HEK293 (cell line): ENCODE data around the gene GLIPR1L2.

Source experiments
- CTCF ChIA-PET: fragments of 350-600 bp; formaldehyde crosslinking; extraction: SDS; loops from one replicate; lab custom pipeline; 2021; ENCODE audit warnings: antibody characterized with exemption; lab: Yijun Ruan, JAX
- POLR2A ChIA-PET: fragments of 300-600 bp; formaldehyde crosslinking; extraction: SDS; loops from one replicate; lab custom pipeline; 2020; ENCODE audit warnings: antibody characterized with exemption, inconsistent platforms; lab: Yijun Ruan, JAX
- H3K27ac ChIP-seq: fragments of 200-500 bp; sonication (Bioruptor generic); 2 replicates; pipeline ENCODE4 v1.5.1; 2014; ENCODE audit warnings: low read depth, low read length, control low read depth, inconsistent platforms; ENCODE audit errors: extremely low read depth
- H3K36me3 ChIP-seq, 2 experiments: fragments of 200-500 bp in 1 of 2; sonication (Bioruptor generic) in 1 of 2; 1 replicate in 1 of 2; 2 replicates in 1 of 2; pipeline ENCODE4 v1.5.1; 2014 to 2017; ENCODE audit warnings: inconsistent platforms in 2 of 2, low read length in 2 of 2; ENCODE audit not compliant: control insufficient read depth in 2 of 2, insufficient read depth in 1 of 2
- H3K4me1 ChIP-seq: fragments of 200-500 bp; sonication (Bioruptor generic); 2 replicates; pipeline ENCODE4 v1.5.1; 2014; ENCODE audit warnings: mild to moderate bottlenecking, low read length, inconsistent platforms; ENCODE audit not compliant: control insufficient read depth, insufficient read depth
- H3K4me3 ChIP-seq: 2 replicates; pipeline ENCODE4 v1.5.1; 2011; ENCODE audit warnings: low read depth, mild to moderate bottlenecking, control low read depth, low read length, moderate library complexity
- H3K9me3 ChIP-seq: fragments of 200-500 bp; sonication (Bioruptor generic); 2 replicates; pipeline ENCODE4 v1.5.1; 2014; ENCODE audit warnings: low read depth, low read length, inconsistent platforms; ENCODE audit not compliant: control insufficient read depth, insufficient read depth
- KLF10 ChIP-seq: fragments of 450-650 bp; IDR thresholded peaks from 2 replicates; pipeline ENCODE4 v1.5.1; 2018; ENCODE audit warnings: missing biosample characterization, mild to moderate bottlenecking, missing genetic modification characterization
- KLF9 ChIP-seq: fragments of 450-650 bp; formaldehyde crosslinking; IDR thresholded peaks from 2 replicates; pipeline ENCODE4 v1.5.1; 2016; ENCODE audit warnings: missing biosample characterization, missing genetic modification characterization, low read depth
- RBAK ChIP-seq: fragments of 450-650 bp; formaldehyde crosslinking; IDR thresholded peaks from 2 replicates; pipeline ENCODE4 v1.5.1; 2016; ENCODE audit warnings: missing biosample characterization, missing genetic modification characterization
- REST ChIP-seq: fragments of 450-650 bp; formaldehyde crosslinking; IDR thresholded peaks from 2 replicates; pipeline ENCODE4 v1.5.1; 2016; ENCODE audit warnings: missing biosample characterization, missing genetic modification characterization
- SETDB1 ChIP-seq: IDR thresholded peaks from one replicate; pipeline ENCODE4 v1.6.1; 2017; ENCODE audit warnings: mild to moderate bottlenecking, low read length, moderate library complexity, mixed read lengths; ENCODE audit not compliant: insufficient read length
- TRIM28 ChIP-seq: IDR thresholded peaks from 2 replicates; pipeline ENCODE4 v1.6.1; 2011; ENCODE audit warnings: low read length, control low read depth, borderline replicate concordance
- TSHZ1 ChIP-seq: fragments of 450-650 bp; formaldehyde crosslinking; IDR thresholded peaks from 2 replicates; pipeline ENCODE4 v1.5.1; 2016; ENCODE audit warnings: missing biosample characterization, missing genetic modification characterization, borderline replicate concordance
- WT1 ChIP-seq: fragments of 450-650 bp; formaldehyde crosslinking; IDR thresholded peaks from 2 replicates; pipeline ENCODE4 v1.5.1; 2016; ENCODE audit warnings: missing biosample characterization, missing genetic modification characterization
- ZBTB10 ChIP-seq: fragments of 450-650 bp; formaldehyde crosslinking; IDR thresholded peaks from 2 replicates; pipeline ENCODE4 v1.5.1; 2016; ENCODE audit warnings: missing biosample characterization, missing genetic modification characterization
- ZEB2 ChIP-seq: fragments of 450-650 bp; formaldehyde crosslinking; IDR thresholded peaks from 2 replicates; pipeline ENCODE4 v1.5.1; 2016; ENCODE audit warnings: missing biosample characterization, missing genetic modification characterization
- ZNF146 ChIP-seq: fragments of 450-650 bp; formaldehyde crosslinking; IDR thresholded peaks from 2 replicates; pipeline ENCODE4 v1.5.1; 2016; ENCODE audit warnings: missing biosample characterization, missing genetic modification characterization
- ZNF280D ChIP-seq: fragments of 450-650 bp; formaldehyde crosslinking; IDR thresholded peaks from 2 replicates; pipeline ENCODE4 v1.5.1; 2016; ENCODE audit warnings: missing biosample characterization, missing genetic modification characterization
- ZNF292 ChIP-seq: fragments of 450-650 bp; formaldehyde crosslinking; IDR thresholded peaks from 2 replicates; pipeline ENCODE4 v1.5.1; 2016; ENCODE audit warnings: low read depth, missing biosample characterization, missing genetic modification characterization, borderline replicate concordance
- ZNF416 ChIP-seq: fragments of 450-650 bp; formaldehyde crosslinking; IDR thresholded peaks from 2 replicates; pipeline ENCODE4 v1.5.1; 2016; ENCODE audit warnings: missing biosample characterization, missing genetic modification characterization
- ZNF426 ChIP-seq: fragments of 450-650 bp; formaldehyde crosslinking; IDR thresholded peaks from 2 replicates; pipeline ENCODE4 v1.5.1; 2017; ENCODE audit warnings: missing biosample characterization, missing genetic modification characterization, mild to moderate bottlenecking, inconsistent platforms, moderate library complexity
- ZNF580 ChIP-seq: fragments of 450-650 bp; formaldehyde crosslinking; IDR thresholded peaks from 2 replicates; pipeline ENCODE4 v1.5.1; 2016; ENCODE audit warnings: missing biosample characterization, missing genetic modification characterization
- ZNF658 ChIP-seq: fragments of 450-650 bp; formaldehyde crosslinking; IDR thresholded peaks from 2 replicates; pipeline ENCODE4; 2016; ENCODE audit warnings: missing biosample characterization, missing genetic modification characterization
- ZNF660 ChIP-seq: fragments of 450-650 bp; IDR thresholded peaks from 2 replicates; pipeline ENCODE4 v1.5.1; 2018; ENCODE audit warnings: missing biosample characterization, mild to moderate bottlenecking, missing genetic modification characterization
- ZNF768 ChIP-seq: fragments of 450-650 bp; formaldehyde crosslinking; IDR thresholded peaks from 2 replicates; pipeline ENCODE4 v1.5.1; 2018; ENCODE audit warnings: missing biosample characterization, mild to moderate bottlenecking, missing genetic modification characterization
- ZNF830 ChIP-seq: fragments of 450-650 bp; IDR thresholded peaks from 2 replicates; pipeline ENCODE4 v1.5.0; 2018; ENCODE audit warnings: missing biosample characterization, missing genetic modification characterization, low read depth, mild to moderate bottlenecking, moderate library complexity
- ZNF837 ChIP-seq: fragments of 450-650 bp; formaldehyde crosslinking; IDR thresholded peaks from 2 replicates; pipeline ENCODE4 v1.5.1; 2016; ENCODE audit warnings: missing biosample characterization, missing genetic modification characterization
- ZXDB ChIP-seq: fragments of 450-650 bp; formaldehyde crosslinking; IDR thresholded peaks from 2 replicates; pipeline ENCODE4 v1.5.1; 2016; ENCODE audit warnings: missing biosample characterization, missing genetic modification characterization

GLIPR1L2 gene

GRCh38 chr12:75452675-75453330 lies 61.9 kb downstream of the GLIPR1L2 start:
- ChIA-PET CTCF (interaction anchor here (0.6 kb wide), 1 partner anchor 31 kb away, joined by 4 read pairs; no protein-coding TSS in a partner anchor), POLR2A (no interaction called here)
- TF ChIP-seq ZEB2 (tag by site-specific recombination) (no peak), ZNF146 (tag by site-specific recombination) (no peak), SETDB1 (no peak), KLF10 (no peak), ZNF768 (tag by site-specific recombination) (no peak), ZNF426 (no peak), ZNF416 (no peak), ZNF660 (tag by site-specific recombination) (no peak), RBAK (tag by site-specific recombination) (no peak), ZNF292 (tag by site-specific recombination) (no peak)
- TF ChIP-seq, all 188 proteins: peak for 0
- Histone ChIP-seq H3K4me1 (no peaks in the 10 kb centered on the region; the same call in 1 of the 2 replicates), H3K9me3 (no peaks in the 10 kb centered on the region), H3K27ac (no peak overlapping the region), H3K36me3 (no peaks in the 10 kb centered on the region), H3K4me3 (no peak overlapping the region)

- Histone ChIP-seq H3K36me3 (no peaks in the 10 kb centered on the region), H3K4me1 (no peaks in the 10 kb centered on the region; the same call in 1 of the 2 replicates), H3K4me3 (no peak overlapping the region), H3K27ac (no peak overlapping the region), H3K9me3 (no peaks in the 10 kb centered on the region)
- CTCF ChIA-PET: no interaction called here
- POLR2A ChIA-PET: no interaction called here
- TF ChIP-seq ZXDB: no peak
- TF ChIP-seq KLF9 (tag by site-specific recombination): no peak
- no peak for TF ChIP-seq TSHZ1 (tag by site-specific recombination)
- no peak for TF ChIP-seq REST (tag by site-specific recombination)
- TF ChIP-seq ZNF658: no peak
- TF ChIP-seq ZBTB10: no peak
- TF ChIP-seq ZNF280D (tag by site-specific recombination): no peak
- no peak for TF ChIP-seq ZNF837 (tag by site-specific recombination)
- TF ChIP-seq WT1 (tag by site-specific recombination): no peak
- TF ChIP-seq TRIM28: no peak
- no peak for TF ChIP-seq ZNF580 (tag by site-specific recombination)
- TF ChIP-seq ZNF830: no peak
These were observed 65.0 kb downstream of the GLIPR1L2 start for GRCh38 chr12:75455839-75456238.
